HFF-Myc (cell line): ENCODE results near the gene FRMPD2.

Source experiments
- DNase-seq: peaks from one replicate; pipeline ENCODE4 v3.0.0-alpha.2; 2011; ENCODE audit warnings: low read depth; ENCODE audit errors: extremely low read depth
- H3K4me3 ChIP-seq: replicated peaks from 2 replicates; pipeline ENCODE4 v1.5.1; 2011; ENCODE audit warnings: low read depth, mild to moderate bottlenecking, control low read depth, low read length
- TF ChIP-seq, protein P1 (sequence below): IDR thresholded peaks from 2 replicates; pipeline ENCODE4 v1.5.1; 2012; ENCODE audit warnings: mild to moderate bottlenecking, low read depth, low read length, control low read depth; ENCODE audit errors: missing control alignments

FRMPD2 gene, protein sequence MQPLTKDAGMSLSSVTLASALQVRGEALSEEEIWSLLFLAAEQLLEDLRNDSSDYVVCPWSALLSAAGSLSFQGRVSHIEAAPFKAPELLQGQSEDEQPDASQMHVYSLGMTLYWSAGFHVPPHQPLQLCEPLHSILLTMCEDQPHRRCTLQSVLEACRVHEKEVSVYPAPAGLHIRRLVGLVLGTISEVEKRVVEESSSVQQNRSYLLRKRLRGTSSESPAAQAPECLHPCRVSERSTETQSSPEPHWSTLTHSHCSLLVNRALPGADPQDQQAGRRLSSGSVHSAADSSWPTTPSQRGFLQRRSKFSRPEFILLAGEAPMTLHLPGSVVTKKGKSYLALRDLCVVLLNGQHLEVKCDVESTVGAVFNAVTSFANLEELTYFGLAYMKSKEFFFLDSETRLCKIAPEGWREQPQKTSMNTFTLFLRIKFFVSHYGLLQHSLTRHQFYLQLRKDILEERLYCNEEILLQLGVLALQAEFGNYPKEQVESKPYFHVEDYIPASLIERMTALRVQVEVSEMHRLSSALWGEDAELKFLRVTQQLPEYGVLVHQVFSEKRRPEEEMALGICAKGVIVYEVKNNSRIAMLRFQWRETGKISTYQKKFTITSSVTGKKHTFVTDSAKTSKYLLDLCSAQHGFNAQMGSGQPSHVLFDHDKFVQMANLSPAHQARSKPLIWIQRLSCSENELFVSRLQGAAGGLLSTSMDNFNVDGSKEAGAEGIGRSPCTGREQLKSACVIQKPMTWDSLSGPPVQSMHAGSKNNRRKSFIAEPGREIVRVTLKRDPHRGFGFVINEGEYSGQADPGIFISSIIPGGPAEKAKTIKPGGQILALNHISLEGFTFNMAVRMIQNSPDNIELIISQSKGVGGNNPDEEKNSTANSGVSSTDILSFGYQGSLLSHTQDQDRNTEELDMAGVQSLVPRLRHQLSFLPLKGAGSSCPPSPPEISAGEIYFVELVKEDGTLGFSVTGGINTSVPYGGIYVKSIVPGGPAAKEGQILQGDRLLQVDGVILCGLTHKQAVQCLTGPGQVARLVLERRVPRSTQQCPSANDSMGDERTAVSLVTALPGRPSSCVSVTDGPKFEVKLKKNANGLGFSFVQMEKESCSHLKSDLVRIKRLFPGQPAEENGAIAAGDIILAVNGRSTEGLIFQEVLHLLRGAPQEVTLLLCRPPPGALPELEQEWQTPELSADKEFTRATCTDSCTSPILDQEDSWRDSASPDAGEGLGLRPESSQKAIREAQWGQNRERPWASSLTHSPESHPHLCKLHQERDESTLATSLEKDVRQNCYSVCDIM (N-terminal part only)

DNA sequence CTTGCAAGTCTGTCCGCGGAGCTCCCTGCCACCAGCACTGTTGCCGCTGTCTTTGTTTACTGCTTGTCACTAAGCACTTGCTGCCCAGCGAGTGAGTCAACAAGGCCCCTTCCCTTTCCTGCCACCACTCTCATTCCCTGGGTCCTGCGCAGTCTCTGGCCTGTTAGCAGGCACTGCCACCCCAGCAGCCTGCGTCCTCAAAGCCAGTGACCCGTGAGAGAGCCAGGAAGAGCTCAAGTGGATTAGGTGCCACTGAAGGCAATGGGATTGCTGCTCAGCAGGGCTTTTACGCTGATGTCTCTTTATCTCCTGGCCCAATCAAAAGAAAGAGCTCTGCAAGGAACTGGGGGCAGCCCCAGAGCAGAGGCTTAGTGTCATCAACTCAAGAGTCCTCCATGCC, at the start of gene FRMPD2:
FRMPD2 (minus strand) TSS at position 61 of the 400 bp plus-strand sequence. CDS start 129 bp downstream, outside the sequence.
- no peak for DNase-seq
- H3K4me3 ChIP-seq, result no peak within 1 kb of the TSS
- TF ChIP-seq, protein P1, sequence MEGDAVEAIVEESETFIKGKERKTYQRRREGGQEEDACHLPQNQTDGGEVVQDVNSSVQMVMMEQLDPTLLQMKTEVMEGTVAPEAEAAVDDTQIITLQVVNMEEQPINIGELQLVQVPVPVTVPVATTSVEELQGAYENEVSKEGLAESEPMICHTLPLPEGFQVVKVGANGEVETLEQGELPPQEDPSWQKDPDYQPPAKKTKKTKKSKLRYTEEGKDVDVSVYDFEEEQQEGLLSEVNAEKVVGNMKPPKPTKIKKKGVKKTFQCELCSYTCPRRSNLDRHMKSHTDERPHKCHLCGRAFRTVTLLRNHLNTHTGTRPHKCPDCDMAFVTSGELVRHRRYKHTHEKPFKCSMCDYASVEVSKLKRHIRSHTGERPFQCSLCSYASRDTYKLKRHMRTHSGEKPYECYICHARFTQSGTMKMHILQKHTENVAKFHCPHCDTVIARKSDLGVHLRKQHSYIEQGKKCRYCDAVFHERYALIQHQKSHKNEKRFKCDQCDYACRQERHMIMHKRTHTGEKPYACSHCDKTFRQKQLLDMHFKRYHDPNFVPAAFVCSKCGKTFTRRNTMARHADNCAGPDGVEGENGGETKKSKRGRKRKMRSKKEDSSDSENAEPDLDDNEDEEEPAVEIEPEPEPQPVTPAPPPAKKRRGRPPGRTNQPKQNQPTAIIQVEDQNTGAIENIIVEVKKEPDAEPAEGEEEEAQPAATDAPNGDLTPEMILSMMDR, result no peak

DNA sequence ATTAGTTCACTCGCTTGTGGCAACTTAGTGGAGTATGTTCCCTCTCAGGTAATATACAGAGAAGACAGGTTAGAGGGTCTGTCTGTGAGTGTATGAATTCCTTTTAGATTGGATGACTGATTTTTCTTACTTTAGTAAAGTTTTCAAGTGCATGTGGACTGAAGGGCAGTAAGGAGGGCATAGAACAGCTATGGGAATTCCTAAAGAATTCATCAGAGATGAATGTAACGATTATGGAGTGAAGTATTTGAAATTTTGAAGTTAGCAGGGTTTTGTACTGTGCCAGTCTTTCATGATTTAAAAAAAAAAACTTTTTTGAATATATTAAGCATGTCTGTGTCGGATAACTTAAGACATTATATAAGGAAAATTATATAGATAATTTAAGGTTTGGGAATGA, 47.5 kb upstream of the FRMPD2 start:
- TF ChIP-seq, protein P1, result no peak

DNA sequence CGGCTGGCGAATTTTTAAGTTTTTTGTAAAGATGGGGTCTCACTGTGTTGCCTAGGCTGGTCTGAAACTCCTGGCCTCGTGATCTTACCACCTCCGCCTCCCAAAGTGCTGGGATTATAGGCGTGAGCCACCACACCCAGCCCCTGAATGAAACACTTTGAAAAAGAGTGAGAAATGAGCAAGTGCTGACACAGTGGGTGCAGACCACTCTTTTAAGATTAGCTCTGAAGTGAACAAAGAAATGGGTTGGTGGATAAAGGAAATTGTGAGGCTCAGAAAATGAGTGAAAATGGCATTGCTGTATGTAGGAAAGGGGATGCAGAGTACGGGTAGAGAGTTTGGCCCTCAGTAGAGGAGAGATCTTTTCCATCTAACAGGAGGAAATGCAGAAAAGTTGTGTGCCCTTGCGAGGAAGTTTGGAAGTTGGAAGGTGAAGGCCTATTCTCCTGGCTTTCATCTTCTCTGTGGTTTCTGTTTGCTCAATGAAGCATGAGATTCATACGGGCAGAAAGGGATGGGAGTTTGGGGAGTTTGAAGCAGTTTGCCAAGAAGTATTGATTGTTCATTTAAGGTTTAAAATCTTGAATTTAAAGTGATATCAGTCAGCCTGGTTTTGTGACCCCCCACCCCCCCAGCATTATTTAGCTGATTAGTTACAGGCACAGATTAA, 43.0 kb upstream of the FRMPD2 start:
- TF ChIP-seq, protein P1, result no peak
- no peak overlapping the region for H3K4me3 ChIP-seq
- no peak for DNase-seq

More for the DNA sequence above, 47.5 kb upstream of the FRMPD2 start:
- no peak overlapping the region for H3K4me3 ChIP-seq
- no peak for DNase-seq

DNA sequence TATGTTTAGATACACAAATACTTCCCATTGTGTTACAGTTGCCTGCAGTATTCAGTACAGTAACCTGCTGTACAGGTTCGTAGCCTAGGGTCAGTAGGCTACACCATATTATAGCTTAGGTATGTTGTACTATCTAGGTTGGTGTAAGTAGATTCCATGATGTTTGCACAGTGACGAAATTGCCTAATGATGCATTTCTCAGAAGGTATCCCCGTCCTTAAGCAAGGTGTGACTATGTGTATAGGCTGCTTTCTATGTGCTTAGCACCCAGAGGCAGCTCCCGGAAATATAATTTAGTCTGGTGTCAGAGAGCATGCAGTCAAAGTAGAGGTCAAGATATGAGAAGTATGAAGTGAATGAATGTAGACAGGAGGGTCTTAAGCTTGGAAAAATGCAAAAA, 41.7 kb upstream of the FRMPD2 start:
- TF ChIP-seq, protein P1, result no peak
- no peak for DNase-seq
- no peak overlapping the region for H3K4me3 ChIP-seq

DNA sequence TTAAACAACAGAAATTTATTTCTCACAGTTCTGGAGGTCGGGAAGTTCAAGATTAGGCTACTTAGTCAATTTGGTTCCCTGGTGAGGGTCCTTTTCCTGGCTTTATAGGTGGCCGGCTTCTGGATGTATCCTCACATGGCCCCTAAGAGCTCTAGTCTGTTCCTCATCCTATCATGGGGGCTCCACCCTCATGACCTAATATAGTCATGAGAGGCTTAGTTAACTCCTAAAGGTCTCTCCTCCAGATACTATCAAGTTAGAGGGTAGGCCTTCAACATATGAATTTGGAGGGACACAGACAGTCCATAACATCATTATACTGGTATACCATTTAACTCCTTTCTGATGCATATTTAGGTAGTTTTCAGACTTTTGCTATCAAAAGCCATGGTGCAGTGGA, 39.6 kb upstream of the FRMPD2 start:
- TF ChIP-seq, protein P1, result no peak
- no peak overlapping the region for H3K4me3 ChIP-seq
- DNase-seq, result no peak
